Suprapubic skin (tissue), 4 donors: ENCODE measurements around the gene TOMM7. TPM values are rescaled to one million over a fixed set of nuclear protein-coding genes. Genes with fewer than 3 reads are reported as not detected.
"Not testable (repeated sequence)": the region's sequence is repeated elsewhere in the genome, so short reads cannot be mapped to it uniquely, and the experiment has no call there.

Source experiments
- DNase-seq, 2 donors: peaks; one replicate each; pipeline ENCODE4 v3.0.0-alpha.2; 2019; ENCODE audit warnings: low spot score in 2 of 2
- H3K27ac ChIP-seq: fragments of 200-600 bp; sonication (generic); one replicate; pipeline ENCODE4 v1.5.1; 2019
- H3K27me3 ChIP-seq: fragments of 200-600 bp; sonication (generic); one replicate; pipeline ENCODE4 v1.5.1; 2019
- H3K36me3 ChIP-seq: fragments of 200-600 bp; sonication (generic); one replicate; pipeline ENCODE4 v1.5.1; 2019
- H3K4me1 ChIP-seq: fragments of 200-600 bp; sonication (generic); one replicate; pipeline ENCODE4 v1.5.1; 2019
- H3K4me3 ChIP-seq: fragments of 200-600 bp; sonication (generic); one replicate; pipeline ENCODE4 v1.5.1; 2019; ENCODE audit warnings: mild to moderate bottlenecking
- H3K9me3 ChIP-seq: fragments of 200-600 bp; sonication (generic); one replicate; pipeline ENCODE4 v1.5.1; 2019
- CTCF ChIP-seq, 2 donors: fragments of 200-600 bp in 1 of 2; fragments of 450-650 bp in 1 of 2; sonication (generic) in 1 of 2; IDR thresholded peaks; one replicate each; pipeline ENCODE4 v1.5.1; 2016 to 2019; ENCODE audit warnings: antibody characterized with exemption in 2 of 2, mild to moderate bottlenecking in 1 of 2, moderate library complexity in 1 of 2
- EP300 ChIP-seq: sonication (generic); formaldehyde crosslinking; IDR thresholded peaks from one replicate; pipeline ENCODE4 v1.6.1; 2017; ENCODE audit warnings: antibody characterized with exemption
- POLR2A ChIP-seq, 2 donors: fragments of 450-650 bp; IDR thresholded peaks; one replicate each; pipeline ENCODE4 v1.6.1; 2017; ENCODE audit warnings: antibody characterized with exemption in 2 of 2, mild to moderate bottlenecking in 2 of 2, moderate library complexity in 2 of 2
- POLR2AphosphoS5 ChIP-seq, 3 donors: sonication (generic); formaldehyde crosslinking; IDR thresholded peaks; one replicate each; pipeline ENCODE4 v1.6.1; 2017; ENCODE audit warnings: antibody characterized with exemption in 3 of 3
- WGBS: methylation state at CpG from one replicate; pipeline ENCODE4 v1.1.5; 2018; 5-methylcytosine and 5-hydroxymethylcytosine counted together
- total RNA-seq, 4 donors: library from RNA; depleted of rRNA; stranded (reverse); fragments of >200 nt; gene quantifications; one replicate each; pipeline ENCODE4 v1.1.0, GENCODE V29; 2016

TOMM7 gene
- total RNA-seq, 4 donors from 2014 or later, result 116 to 218 (median 149) TPM

GRCh38 chr7:22781230-22781711 lies 41.4 kb downstream of the TOMM7 start:
- WGBS, result 46% methylated on average over 5 of the region's 5 CpGs
- peaks cover 3% of the 10 kb centered on the region for H3K4me1 ChIP-seq
- H3K27me3 ChIP-seq, result no peaks in the 10 kb centered on the region
- H3K27ac ChIP-seq, result peak overlapping the region; percentile 46
- DNase-seq, result no peak
- no peak overlapping the region for H3K4me3 ChIP-seq
- H3K36me3 ChIP-seq, result no peaks in the 10 kb centered on the region
- no peak for TF ChIP-seq EP300
- no peak for TF ChIP-seq POLR2A (IDR thresholded peaks at IDR 0.05)
- TF ChIP-seq CTCF (IDR thresholded peaks at IDR 0.05), result no peak
- no peak for TF ChIP-seq POLR2AphosphoS5 (IDR thresholded peaks at IDR 0.05)
- no peaks in the 10 kb centered on the region for H3K9me3 ChIP-seq

- H3K9me3 ChIP-seq, result not testable (repeated sequence)
- 53% methylated on average over 4 of the region's 4 CpGs for WGBS
These were observed 42.8 kb downstream of the TOMM7 start for GRCh38 chr7:22779730-22780323.

GRCh38 chr7:22776964-22777363 lies 45.7 kb downstream of the TOMM7 start:
- DNase-seq, result no peak
- Histone ChIP-seq H3K4me1 (peaks cover 3% of the 10 kb centered on the region), H3K36me3 (no peaks in the 10 kb centered on the region), H3K27ac (no peak overlapping the region), H3K4me3 (no peak overlapping the region), H3K9me3 (no peaks in the 10 kb centered on the region), H3K27me3 (no peaks in the 10 kb centered on the region)
- TF ChIP-seq CTCF (IDR thresholded peaks at IDR 0.05) (no peak), POLR2AphosphoS5 (IDR thresholded peaks at IDR 0.05) (no peak), POLR2A (IDR thresholded peaks at IDR 0.05) (no peak), EP300 (no peak)
- WGBS, result 59% methylated on average over 4 of the region's 4 CpGs

More at GRCh38 chr7:22779730-22780323, 42.8 kb downstream of the TOMM7 start:
- H3K36me3 ChIP-seq, H3K4me3 ChIP-seq, H3K27ac ChIP-seq, H3K4me1 ChIP-seq, H3K27me3 ChIP-seq, DNase-seq: not testable (repeated sequence)

GRCh38 chr7:22772885-22773284 lies 49.8 kb downstream of the TOMM7 start:
- Histone ChIP-seq H3K27me3 (no peaks in the 10 kb centered on the region), H3K9me3 (no peaks in the 10 kb centered on the region), H3K4me3 (no peak overlapping the region), H3K36me3 (no peaks in the 10 kb centered on the region), H3K4me1 (no peaks in the 10 kb centered on the region), H3K27ac (no peak overlapping the region)
- no peak for DNase-seq
- WGBS, result 84% methylated on average over 4 of the region's 4 CpGs
- TF ChIP-seq EP300 (no peak), POLR2AphosphoS5 (IDR thresholded peaks at IDR 0.05) (no peak), CTCF (IDR thresholded peaks at IDR 0.05) (no peak), POLR2A (IDR thresholded peaks at IDR 0.05) (no peak)

- no peaks in the 10 kb centered on the region for H3K36me3 ChIP-seq
- 58% methylated on average over 4 of the region's 4 CpGs for WGBS
- H3K27ac ChIP-seq, result no peak overlapping the region
- no peaks in the 10 kb centered on the region for H3K27me3 ChIP-seq
- no peak for TF ChIP-seq EP300
- H3K4me1 ChIP-seq, result no peaks in the 10 kb centered on the region
- DNase-seq, result no peak
- H3K9me3 ChIP-seq, result no peaks in the 10 kb centered on the region
- H3K4me3 ChIP-seq, result no peak overlapping the region
These were observed 50.8 kb downstream of the TOMM7 start for GRCh38 chr7:22771872-22772228.

GRCh38 chr7:22771194-22771871 lies 51.3 kb downstream of the TOMM7 start:
- no peak for DNase-seq
- no peaks in the 10 kb centered on the region for H3K36me3 ChIP-seq
- no peak overlapping the region for H3K4me3 ChIP-seq
- H3K27ac ChIP-seq, result no peak overlapping the region
- no peak for TF ChIP-seq POLR2A (IDR thresholded peaks at IDR 0.05)
- no peak for TF ChIP-seq EP300
- no peak for TF ChIP-seq POLR2AphosphoS5 (IDR thresholded peaks at IDR 0.05)
- TF ChIP-seq CTCF (IDR thresholded peaks at IDR 0.05), result no peak
- H3K9me3 ChIP-seq, result no peaks in the 10 kb centered on the region
- no peaks in the 10 kb centered on the region for H3K27me3 ChIP-seq
- 71% methylated on average over 1 of the region's 1 CpG for WGBS
- H3K4me1 ChIP-seq, result no peaks in the 10 kb centered on the region
